HepG2 (cell line): ENCODE results near the gene ICE1. TPM values are rescaled to one million over a fixed set of nuclear protein-coding genes. Genes with fewer than 3 reads are reported as not detected.

Experiments
- ATAC-seq: fragments of 200-7000 bp; cut with Tn5 transposase; 3 replicates; pipeline ENCODE4 v1.9.1; 2020; ENCODE audit warnings: mild to moderate bottlenecking, moderate library complexity
- BruUV-seq: library from RNA; stranded (reverse); fragments of 400-500 nt; replicated peaks from 2 replicates; lab custom pipeline; 2021; lab: Mats Ljungman, UMichigan
- CTCF ChIA-PET: fragments of 300-600 bp; formaldehyde crosslinking; extraction: SDS; loops from one replicate; lab custom pipeline; 2021; ENCODE audit warnings: low total read pairs, inconsistent platforms, low intra/inter-chr PET ratio; lab: Yijun Ruan, JAX
- POLR2A ChIA-PET: fragments of 350-600 bp; sonication (Branson Sonifier 250); formaldehyde crosslinking; loops from one replicate; lab custom pipeline; 2020; ENCODE audit warnings: antibody characterized with exemption, inconsistent platforms; lab: Yijun Ruan, JAX
- DNase-seq: peaks from one replicate; pipeline ENCODE4 v3.0.0-alpha.2; 2015; ENCODE audit warnings: low spot score
- FAIRE-seq: peaks from 3 replicates; lab custom pipeline; 2011; peaks lifted over from hg19 to GRCh38; lab: Jason Lieb, UNC
- H2AFZ ChIP-seq: one replicate; pipeline ENCODE4 v1.6.1; 2011; ENCODE audit warnings: low read length, inconsistent platforms
- H3K27ac ChIP-seq: fragments of 300-600 bp; 3 replicates; pipeline ENCODE4 v1.8.0; 2011; ENCODE audit warnings: mixed run types, mild to moderate bottlenecking, mixed read lengths, low read length, inconsistent platforms; ENCODE audit not compliant: insufficient read depth; ENCODE audit errors: extremely low read length
- H3K27me3 ChIP-seq, 2 experiments: fragments of 200-600 bp in 1 of 2; 2 replicates in 1 of 2; 3 replicates in 1 of 2; pipeline versions ENCODE4 v1.6.0 to v1.8.0; 2011; ENCODE audit warnings: low read length in 2 of 2, mild to moderate bottlenecking in 2 of 2, moderate library complexity in 2 of 2, inconsistent platforms in 1 of 2; ENCODE audit not compliant: insufficient read depth in 2 of 2, control insufficient read depth in 1 of 2
- H3K36me3 ChIP-seq, 2 experiments: fragments of 200-600 bp in 1 of 2; replicated peaks in 1 of 2; 2 replicates in 1 of 2; 3 replicates in 1 of 2; pipeline versions ENCODE4 v1.5.1 to v1.8.0; 2011; ENCODE audit warnings: low read length in 2 of 2, inconsistent platforms in 1 of 2; ENCODE audit not compliant: insufficient read depth in 2 of 2, control insufficient read depth in 1 of 2
- H3K4me1 ChIP-seq: 2 replicates; pipeline ENCODE4 v1.5.1; 2012; ENCODE audit warnings: low read length, inconsistent platforms; ENCODE audit not compliant: insufficient read depth
- H3K4me2 ChIP-seq: 2 replicates; pipeline ENCODE4 v1.6.0; 2011; ENCODE audit warnings: low read depth, low read length, inconsistent platforms
- H3K4me3 ChIP-seq, 3 experiments: fragments of 200-600 bp in 1 of 3; sonication (generic), shearing (Covaris generic) in 1 of 3; replicated peaks in 1 of 3; 2 replicates each; pipeline ENCODE4 v1.5.1; 2011 to 2016; ENCODE audit warnings: low read length in 3 of 3, inconsistent platforms in 2 of 3, low read depth in 2 of 3, mild to moderate bottlenecking in 2 of 3, control low read depth in 1 of 3, mixed read lengths in 1 of 3; ENCODE audit not compliant: insufficient read depth in 1 of 3
- H3K79me2 ChIP-seq: one replicate; pipeline ENCODE4 v1.6.1; 2011; ENCODE audit warnings: low read length, inconsistent platforms; ENCODE audit not compliant: insufficient read depth
- H3K9ac ChIP-seq: 2 replicates; pipeline ENCODE4 v1.6.0; 2011; ENCODE audit warnings: mild to moderate bottlenecking, low read depth, low read length, inconsistent platforms; ENCODE audit not compliant: insufficient read depth
- H3K9me3 ChIP-seq: 2 replicates; pipeline ENCODE4 v1.5.1; 2012; ENCODE audit warnings: mild to moderate bottlenecking, low read length
- H4K20me1 ChIP-seq: 2 replicates; pipeline ENCODE4 v1.6.0; 2011; ENCODE audit warnings: inconsistent platforms, mild to moderate bottlenecking, low read length, moderate library complexity; ENCODE audit not compliant: insufficient read depth
- AGO2 ChIP-seq: fragments of 200-400 bp; formaldehyde crosslinking; optimal IDR thresholded peaks from 2 replicates; pipeline ENCODE3; 2017; ENCODE audit warnings: mild to moderate bottlenecking, low read depth, low read length, moderate library complexity
- GFI1 ChIP-seq: sonication (generic); formaldehyde crosslinking; IDR thresholded peaks from 2 replicates; pipeline ENCODE4 v1.5.0; 2020; ENCODE audit warnings: missing genetic modification reagents, mild to moderate bottlenecking, borderline replicate concordance
- MED8 ChIP-seq: sonication (generic); formaldehyde crosslinking; IDR thresholded peaks from 2 replicates; pipeline ENCODE4 v1.8.1; 2023; ENCODE audit warnings: mild to moderate bottlenecking, missing genetic modification reagents; ENCODE audit not compliant: insufficient replicate concordance
- RFX1 ChIP-seq: fragments of 450-650 bp; IDR thresholded peaks from 2 replicates; pipeline ENCODE4 v1.6.1; 2017
- ZBTB20 ChIP-seq: sonication (generic); formaldehyde crosslinking; IDR thresholded peaks from 2 replicates; pipeline ENCODE4 v1.8.1; 2023; ENCODE audit warnings: missing genetic modification reagents, low read depth, mild to moderate bottlenecking, borderline replicate concordance
- ZNF160 ChIP-seq: sonication (generic); formaldehyde crosslinking; IDR thresholded peaks from 2 replicates; pipeline ENCODE4 v1.8.0; 2022; ENCODE audit warnings: mild to moderate bottlenecking, inconsistent platforms, missing genetic modification reagents
- ZNF274 ChIP-seq: sonication (generic); formaldehyde crosslinking; IDR thresholded peaks from 2 replicates; pipeline ENCODE4 v1.5.1; 2020; ENCODE audit warnings: mild to moderate bottlenecking, missing genetic modification reagents
- ZNF296 ChIP-seq: sonication (generic); formaldehyde crosslinking; conservative IDR thresholded peaks from 2 replicates; pipeline ENCODE4 v1.5.0; 2020; ENCODE audit warnings: mild to moderate bottlenecking, missing genetic modification reagents
- ZNF326 ChIP-seq: sonication (generic); formaldehyde crosslinking; IDR thresholded peaks from 2 replicates; pipeline ENCODE4 v1.4.0; 2020; ENCODE audit warnings: missing genetic modification reagents, borderline replicate concordance
- whole genome bisulfite sequencing: methylation state at CpG from one replicate; pipeline ENCODE4 v1.1.6; 2017; ENCODE audit warnings: low lambda C conversion rate; 5-methylcytosine and 5-hydroxymethylcytosine counted together
- in situ Hi-C: cut with HindIII; loops from 2 replicates; pipeline ENCODE4 v1.10.0; 2017; ENCODE audit warnings: low pct_unique_long_range_greater_than_20kb; ENCODE audit not compliant: extremely low pct_ligation_motif_present
- intact Hi-C: fragments of 100-400 bp; cut with micrococcal nuclease; formaldehyde crosslinking; loops from one replicate; pipeline ENCODE4 v1.10.0; 2022; ENCODE audit not compliant: unreplicated experiment
- polyA plus RNA-seq, 8 experiments: library from polyadenylated mRNA; depleted of rRNA in 3 of 8; stranded (reverse) in 7 of 8; unstranded in 1 of 8; fragments of >200 nt; fragmentation: Illumina TruSeq in 4 of 8; extraction: Trizol in 4 of 8; gene quantifications; 2 replicates each; pipeline versions ENCODE4 v1.2.1 to v1.2.3, GENCODE V29; 2011 to 2016; ENCODE audit warnings: low read depth in 4 of 8, missing spikeins in 1 of 8, mixed read lengths in 1 of 8; ENCODE audit not compliant: insufficient read depth in 1 of 8
- total RNA-seq, 5 experiments: library from RNA; depleted of rRNA; stranded (reverse); fragments of >200 nt; fragmentation: Illumina TruSeq; extraction: Trizol; gene quantifications; 2 replicates each; pipeline ENCODE4 v1.2.3, GENCODE V29; 2016; ENCODE audit warnings: low read depth in 1 of 5
- TF ChIP-seq, protein P1 (sequence below): sonication (generic); formaldehyde crosslinking; IDR thresholded peaks from 2 replicates; pipeline ENCODE4 v1.4.0; 2020; ENCODE audit warnings: mild to moderate bottlenecking, missing genetic modification reagents
- TF ChIP-seq, protein P2 (sequence below): sonication (generic); formaldehyde crosslinking; IDR thresholded peaks from 2 replicates; pipeline ENCODE4 v1.4.0; 2020; ENCODE audit warnings: missing genetic modification reagents, borderline replicate concordance
- TF ChIP-seq, protein P3 (sequence below): sonication (generic); formaldehyde crosslinking; IDR thresholded peaks from 2 replicates; pipeline ENCODE4 v1.8.1; 2023; ENCODE audit warnings: missing genetic modification reagents, inconsistent platforms, borderline replicate concordance
- TF ChIP-seq, protein P4 (sequence below): sonication (generic); formaldehyde crosslinking; conservative IDR thresholded peaks from 2 replicates; pipeline ENCODE4 v1.4.0; 2020; ENCODE audit warnings: missing genetic modification reagents
- TF ChIP-seq, protein P5 (sequence below): sonication (generic); formaldehyde crosslinking; IDR thresholded peaks from 2 replicates; pipeline ENCODE4 v1.4.0; 2020; ENCODE audit warnings: missing genetic modification reagents, borderline replicate concordance

Gene ICE1
- total and polyA plus RNA-seq, 2 of the 13 experiments (the other 11 are each of a cell fraction or from before 2014, with no cell fraction given): 9.1 to 27.6 TPM

DNA sequence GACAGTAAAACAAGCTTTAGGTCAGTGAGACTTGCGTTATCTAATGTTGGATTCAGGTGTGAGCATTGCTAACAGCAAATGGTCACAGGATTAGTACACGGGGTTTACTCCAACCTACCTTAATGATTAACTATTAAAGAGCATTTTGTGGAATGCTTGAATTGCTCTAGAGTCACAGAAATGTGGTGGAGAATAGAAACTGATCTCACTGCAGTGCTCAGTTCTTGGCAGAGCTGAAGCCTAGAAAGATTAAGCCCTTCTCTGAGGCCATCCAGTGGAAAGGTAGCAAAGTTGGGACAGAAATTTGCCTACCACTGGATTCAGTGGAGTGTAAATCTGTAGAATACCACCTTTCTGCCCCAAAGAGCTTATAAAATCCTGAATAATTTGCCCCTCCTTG lies 60.9 kb downstream of the ICE1 start:
- WGBS: 93% methylated on average over 2 of the region's 2 CpGs
- TF ChIP-seq GFI1 (no peak), AGO2 (no peak), RFX1 (no peak), ZNF274 (CRISPR knock-in tag) (no peak), MED8 (no peak), ZNF160 (CRISPR knock-in tag) (no peak), ZNF296 (CRISPR knock-in tag) (no peak), ZNF326 (CRISPR knock-in tag) (no peak), ZBTB20 (CRISPR knock-in tag) (no peak)
- TF ChIP-seq, protein P1, sequence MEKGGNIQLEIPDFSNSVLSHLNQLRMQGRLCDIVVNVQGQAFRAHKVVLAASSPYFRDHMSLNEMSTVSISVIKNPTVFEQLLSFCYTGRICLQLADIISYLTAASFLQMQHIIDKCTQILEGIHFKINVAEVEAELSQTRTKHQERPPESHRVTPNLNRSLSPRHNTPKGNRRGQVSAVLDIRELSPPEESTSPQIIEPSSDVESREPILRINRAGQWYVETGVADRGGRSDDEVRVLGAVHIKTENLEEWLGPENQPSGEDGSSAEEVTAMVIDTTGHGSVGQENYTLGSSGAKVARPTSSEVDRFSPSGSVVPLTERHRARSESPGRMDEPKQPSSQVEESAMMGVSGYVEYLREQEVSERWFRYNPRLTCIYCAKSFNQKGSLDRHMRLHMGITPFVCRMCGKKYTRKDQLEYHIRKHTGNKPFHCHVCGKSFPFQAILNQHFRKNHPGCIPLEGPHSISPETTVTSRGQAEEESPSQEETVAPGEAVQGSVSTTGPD (CRISPR knock-in tag): no peak
- TF ChIP-seq, protein P2, sequence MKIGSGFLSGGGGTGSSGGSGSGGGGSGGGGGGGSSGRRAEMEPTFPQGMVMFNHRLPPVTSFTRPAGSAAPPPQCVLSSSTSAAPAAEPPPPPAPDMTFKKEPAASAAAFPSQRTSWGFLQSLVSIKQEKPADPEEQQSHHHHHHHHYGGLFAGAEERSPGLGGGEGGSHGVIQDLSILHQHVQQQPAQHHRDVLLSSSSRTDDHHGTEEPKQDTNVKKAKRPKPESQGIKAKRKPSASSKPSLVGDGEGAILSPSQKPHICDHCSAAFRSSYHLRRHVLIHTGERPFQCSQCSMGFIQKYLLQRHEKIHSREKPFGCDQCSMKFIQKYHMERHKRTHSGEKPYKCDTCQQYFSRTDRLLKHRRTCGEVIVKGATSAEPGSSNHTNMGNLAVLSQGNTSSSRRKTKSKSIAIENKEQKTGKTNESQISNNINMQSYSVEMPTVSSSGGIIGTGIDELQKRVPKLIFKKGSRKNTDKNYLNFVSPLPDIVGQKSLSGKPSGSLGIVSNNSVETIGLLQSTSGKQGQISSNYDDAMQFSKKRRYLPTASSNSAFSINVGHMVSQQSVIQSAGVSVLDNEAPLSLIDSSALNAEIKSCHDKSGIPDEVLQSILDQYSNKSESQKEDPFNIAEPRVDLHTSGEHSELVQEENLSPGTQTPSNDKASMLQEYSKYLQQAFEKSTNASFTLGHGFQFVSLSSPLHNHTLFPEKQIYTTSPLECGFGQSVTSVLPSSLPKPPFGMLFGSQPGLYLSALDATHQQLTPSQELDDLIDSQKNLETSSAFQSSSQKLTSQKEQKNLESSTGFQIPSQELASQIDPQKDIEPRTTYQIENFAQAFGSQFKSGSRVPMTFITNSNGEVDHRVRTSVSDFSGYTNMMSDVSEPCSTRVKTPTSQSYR (CRISPR knock-in tag): no peak
- TF ChIP-seq, protein P3, sequence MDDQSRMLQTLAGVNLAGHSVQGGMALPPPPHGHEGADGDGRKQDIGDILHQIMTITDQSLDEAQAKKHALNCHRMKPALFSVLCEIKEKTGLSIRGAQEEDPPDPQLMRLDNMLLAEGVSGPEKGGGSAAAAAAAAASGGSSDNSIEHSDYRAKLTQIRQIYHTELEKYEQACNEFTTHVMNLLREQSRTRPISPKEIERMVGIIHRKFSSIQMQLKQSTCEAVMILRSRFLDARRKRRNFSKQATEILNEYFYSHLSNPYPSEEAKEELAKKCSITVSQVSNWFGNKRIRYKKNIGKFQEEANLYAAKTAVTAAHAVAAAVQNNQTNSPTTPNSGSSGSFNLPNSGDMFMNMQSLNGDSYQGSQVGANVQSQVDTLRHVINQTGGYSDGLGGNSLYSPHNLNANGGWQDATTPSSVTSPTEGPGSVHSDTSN (CRISPR knock-in tag): no peak
- TF ChIP-seq, protein P4, sequence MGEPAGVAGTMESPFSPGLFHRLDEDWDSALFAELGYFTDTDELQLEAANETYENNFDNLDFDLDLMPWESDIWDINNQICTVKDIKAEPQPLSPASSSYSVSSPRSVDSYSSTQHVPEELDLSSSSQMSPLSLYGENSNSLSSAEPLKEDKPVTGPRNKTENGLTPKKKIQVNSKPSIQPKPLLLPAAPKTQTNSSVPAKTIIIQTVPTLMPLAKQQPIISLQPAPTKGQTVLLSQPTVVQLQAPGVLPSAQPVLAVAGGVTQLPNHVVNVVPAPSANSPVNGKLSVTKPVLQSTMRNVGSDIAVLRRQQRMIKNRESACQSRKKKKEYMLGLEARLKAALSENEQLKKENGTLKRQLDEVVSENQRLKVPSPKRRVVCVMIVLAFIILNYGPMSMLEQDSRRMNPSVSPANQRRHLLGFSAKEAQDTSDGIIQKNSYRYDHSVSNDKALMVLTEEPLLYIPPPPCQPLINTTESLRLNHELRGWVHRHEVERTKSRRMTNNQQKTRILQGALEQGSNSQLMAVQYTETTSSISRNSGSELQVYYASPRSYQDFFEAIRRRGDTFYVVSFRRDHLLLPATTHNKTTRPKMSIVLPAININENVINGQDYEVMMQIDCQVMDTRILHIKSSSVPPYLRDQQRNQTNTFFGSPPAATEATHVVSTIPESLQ: no peak
- TF ChIP-seq, protein P5, sequence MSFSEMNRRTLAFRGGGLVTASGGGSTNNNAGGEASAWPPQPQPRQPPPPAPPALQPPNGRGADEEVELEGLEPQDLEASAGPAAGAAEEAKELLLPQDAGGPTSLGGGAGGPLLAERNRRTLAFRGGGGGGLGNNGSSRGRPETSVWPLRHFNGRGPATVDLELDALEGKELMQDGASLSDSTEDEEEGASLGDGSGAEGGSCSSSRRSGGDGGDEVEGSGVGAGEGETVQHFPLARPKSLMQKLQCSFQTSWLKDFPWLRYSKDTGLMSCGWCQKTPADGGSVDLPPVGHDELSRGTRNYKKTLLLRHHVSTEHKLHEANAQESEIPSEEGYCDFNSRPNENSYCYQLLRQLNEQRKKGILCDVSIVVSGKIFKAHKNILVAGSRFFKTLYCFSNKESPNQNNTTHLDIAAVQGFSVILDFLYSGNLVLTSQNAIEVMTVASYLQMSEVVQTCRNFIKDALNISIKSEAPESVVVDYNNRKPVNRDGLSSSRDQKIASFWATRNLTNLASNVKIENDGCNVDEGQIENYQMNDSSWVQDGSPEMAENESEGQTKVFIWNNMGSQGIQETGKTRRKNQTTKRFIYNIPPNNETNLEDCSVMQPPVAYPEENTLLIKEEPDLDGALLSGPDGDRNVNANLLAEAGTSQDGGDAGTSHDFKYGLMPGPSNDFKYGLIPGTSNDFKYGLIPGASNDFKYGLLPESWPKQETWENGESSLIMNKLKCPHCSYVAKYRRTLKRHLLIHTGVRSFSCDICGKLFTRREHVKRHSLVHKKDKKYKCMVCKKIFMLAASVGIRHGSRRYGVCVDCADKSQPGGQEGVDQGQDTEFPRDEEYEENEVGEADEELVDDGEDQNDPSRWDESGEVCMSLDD (CRISPR knock-in tag): no peak

More for the DNA sequence above, 60.9 kb downstream of the ICE1 start:
- H3K4me1 ChIP-seq: no peaks in the 10 kb centered on the region
- no peak overlapping the region for H3K27ac ChIP-seq
- ChIA-PET CTCF (no interaction called here), POLR2A (no interaction called here)
- intact Hi-C loops: no loop called here
- DNase-seq (no peak), FAIRE-seq (no peak), ATAC-seq (no peak)
- H3K9ac ChIP-seq: no peak overlapping the region
- BruUV-seq: no TSS peak
- H4K20me1 ChIP-seq: no peaks in the 10 kb centered on the region
- H3K79me2 ChIP-seq: no peaks in the 10 kb centered on the region
- no peaks in the 10 kb centered on the region for H3K27me3 ChIP-seq
- in situ Hi-C loops: no loop called here
- peaks cover 1 to 16% of the 10 kb centered on the region in 2 experiments; a peak in 2 of 5 replicates for H3K36me3 ChIP-seq
- H2AFZ ChIP-seq: no peak overlapping the region
- no peak overlapping the region for H3K4me2 ChIP-seq
- no peak overlapping the region for H3K4me3 ChIP-seq
- no peaks in the 10 kb centered on the region for H3K9me3 ChIP-seq
